ENCODE results near the gene SMYD2.
"Not testable (repeated sequence)": the region's sequence is repeated elsewhere in the genome, so short reads cannot be mapped to it uniquely, and the experiment has no call there.

Gene SMYD2

GRCh38 chr1:214271995-214272731, 8.8 kb upstream of the SMYD2 start:
- no peak for DNase-seq (ENCODE audit: low spot score)

- DNase-seq (ENCODE audit: low spot score): no peak
These were observed 7.9 kb upstream of the SMYD2 start for GRCh38 chr1:214272964-214273533.

DNA sequence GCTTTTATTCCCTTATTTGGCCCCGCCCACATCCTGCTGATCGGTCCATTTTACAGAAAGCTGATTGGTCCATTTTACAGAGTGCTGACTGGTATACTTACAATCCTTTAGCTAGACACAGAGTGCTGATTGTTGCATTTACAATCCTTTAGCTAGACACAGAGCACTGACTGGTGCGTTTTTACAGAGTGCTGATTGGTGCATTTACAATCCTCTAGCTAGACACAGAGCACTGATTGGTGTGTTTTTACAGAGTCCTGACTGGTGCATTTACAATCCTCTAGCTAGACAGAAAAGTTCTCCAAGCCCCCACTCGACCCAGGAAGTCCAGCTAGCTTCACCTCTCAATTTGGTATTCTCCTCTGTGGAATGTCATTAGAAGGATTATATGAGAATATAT, 5.3 kb upstream of the SMYD2 start:
- DNase-seq (ENCODE audit: low spot score): not testable (repeated sequence)

- DNase-seq (ENCODE audit: low spot score): no peak
These were observed 4.2 kb upstream of the SMYD2 start for GRCh38 chr1:214276786-214277185.

DNA sequence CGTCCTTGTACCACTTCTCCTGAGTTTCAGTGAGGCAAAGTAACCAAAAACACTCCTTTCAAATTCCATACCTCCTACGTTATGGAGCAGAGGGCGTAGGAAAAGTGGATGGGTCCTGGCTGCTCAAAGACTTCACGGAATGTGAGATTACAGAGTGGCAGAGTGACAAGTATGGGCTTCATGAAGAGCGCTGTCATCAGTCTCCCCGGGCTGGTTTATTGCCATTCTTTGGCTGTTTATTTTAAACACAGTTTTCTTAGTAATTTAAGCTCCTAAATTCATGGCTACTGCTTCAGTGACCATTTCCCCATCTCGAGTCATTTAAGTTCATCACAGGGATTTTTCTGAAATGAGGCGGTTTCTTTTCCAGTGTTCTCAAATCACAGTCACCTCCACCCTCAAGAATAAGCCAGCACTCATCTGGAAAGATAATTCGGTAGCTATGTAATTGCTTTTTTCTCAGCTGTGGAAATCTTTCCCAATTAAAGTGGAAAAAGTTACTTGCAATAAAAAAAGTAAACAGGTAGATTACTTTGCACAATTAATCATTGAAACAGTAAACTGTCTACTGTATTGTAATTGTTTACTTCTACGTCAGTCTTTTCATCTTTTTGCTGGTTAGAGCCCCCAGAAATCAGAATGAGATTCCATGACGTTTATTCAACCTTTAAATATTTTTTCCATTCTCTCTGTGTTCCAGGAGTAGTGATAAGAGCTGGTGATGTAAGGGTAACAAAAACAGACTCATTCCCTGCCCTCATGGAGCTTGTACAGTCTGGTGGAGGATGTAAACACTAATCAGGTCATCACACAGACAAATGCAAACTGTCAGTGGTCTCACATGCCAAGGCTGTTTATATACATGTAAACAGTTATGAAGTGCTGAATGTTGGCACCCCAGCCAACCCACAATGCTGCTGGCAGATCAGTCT, 3.0 kb upstream of the SMYD2 start:
- no peak for DNase-seq (ENCODE audit: low spot score)

- DNase-seq (ENCODE audit: low spot score): peak; percentile 6
These were observed 456 bp upstream of the SMYD2 start for GRCh38 chr1:214280386-214281020.

- no peak for DNase-seq (ENCODE audit: low spot score)
These were observed 1.0 kb downstream of the SMYD2 start for GRCh38 chr1:214281720-214282629.

- DNase-seq (ENCODE audit: low spot score): no peak
These were observed 1.8 kb downstream of the SMYD2 start for GRCh38 chr1:214282630-214283242.

GRCh38 chr1:214285610-214286440, 4.9 kb downstream of the SMYD2 start:
- no peak for DNase-seq (ENCODE audit: low spot score)

DNA sequence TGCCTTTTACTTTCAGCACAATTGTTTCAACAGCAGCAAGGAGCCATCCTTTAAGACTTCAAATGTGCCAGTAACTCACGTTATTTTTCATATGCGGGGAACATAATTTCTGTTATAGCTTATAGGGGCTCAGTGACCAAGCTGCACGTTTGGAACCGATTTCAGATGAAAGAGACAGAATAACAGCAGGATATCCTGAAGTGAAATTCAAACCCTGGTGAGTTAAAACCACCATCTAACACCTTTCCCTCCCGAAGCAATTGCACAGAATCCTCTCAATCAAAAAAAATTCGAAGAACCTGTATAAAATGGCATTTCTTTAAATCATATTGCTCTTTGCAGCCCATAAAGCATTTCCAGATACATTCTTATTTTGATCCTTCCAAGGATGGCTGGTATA, 6.9 kb downstream of the SMYD2 start:
- no peak for DNase-seq (ENCODE audit: low spot score)

DNA sequence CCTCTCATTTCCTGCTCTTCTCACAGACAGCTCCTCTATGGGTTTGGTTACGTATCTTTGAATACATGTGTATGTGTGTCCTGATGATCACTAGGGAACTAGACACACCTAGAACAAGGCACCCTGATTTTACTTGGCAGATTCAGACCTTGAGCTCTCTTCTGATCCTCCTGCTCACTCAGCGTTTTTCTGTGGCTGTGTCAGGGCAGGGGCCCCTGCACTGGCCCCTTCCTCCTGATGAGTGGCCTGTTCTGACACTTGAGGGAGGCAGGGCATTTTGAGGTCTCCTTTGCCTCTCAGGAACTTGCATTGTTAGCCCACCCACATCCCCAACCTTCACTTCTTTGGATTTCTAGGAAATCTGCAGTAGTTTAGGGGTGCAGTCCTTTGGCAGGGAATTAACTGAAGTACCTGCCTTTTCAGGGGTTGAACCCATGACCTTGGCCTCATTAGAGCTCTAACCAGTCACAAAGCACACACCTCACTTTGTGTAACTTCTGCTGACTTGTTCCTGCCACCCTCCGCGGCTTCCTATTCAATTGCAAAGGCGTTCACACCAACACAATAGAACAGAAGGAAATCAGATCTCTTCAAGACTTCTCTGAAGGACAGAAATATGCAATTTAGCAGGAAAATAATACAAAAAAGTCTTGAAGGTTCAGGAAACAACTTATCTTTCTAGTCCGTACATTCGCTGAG, 8.8 kb downstream of the SMYD2 start:
- no peak for DNase-seq (ENCODE audit: low spot score)

DNA sequence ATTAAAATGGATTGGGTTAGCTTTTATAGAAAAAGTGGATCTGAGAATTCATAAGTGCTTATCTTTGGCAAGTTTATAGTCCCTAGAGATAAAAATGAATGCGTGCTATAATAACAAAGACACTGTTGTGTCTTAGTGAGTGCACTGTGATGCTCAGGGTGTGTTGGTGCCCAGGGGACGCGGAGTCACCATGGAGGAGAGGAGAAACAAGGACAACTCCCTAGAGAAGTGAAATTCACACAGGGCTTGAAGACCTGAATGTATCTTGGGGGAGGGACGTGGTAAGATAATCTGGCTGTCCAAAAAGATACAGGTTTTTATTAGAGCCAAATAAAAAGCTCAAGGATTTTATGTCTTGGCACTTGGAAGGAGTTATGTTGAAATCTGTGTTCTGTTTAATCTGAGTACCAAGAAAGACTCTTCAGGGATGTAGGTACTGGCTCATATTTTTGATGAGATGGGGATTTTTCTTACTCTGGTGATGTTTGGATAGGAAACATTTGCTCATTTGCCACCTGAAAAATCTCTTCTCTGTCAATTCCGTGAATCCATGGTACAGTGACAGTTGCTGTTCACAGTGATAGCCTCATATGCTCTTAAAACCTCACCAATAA, 9.6 kb downstream of the SMYD2 start:
- DNase-seq (ENCODE audit: low spot score): no peak

DNA sequence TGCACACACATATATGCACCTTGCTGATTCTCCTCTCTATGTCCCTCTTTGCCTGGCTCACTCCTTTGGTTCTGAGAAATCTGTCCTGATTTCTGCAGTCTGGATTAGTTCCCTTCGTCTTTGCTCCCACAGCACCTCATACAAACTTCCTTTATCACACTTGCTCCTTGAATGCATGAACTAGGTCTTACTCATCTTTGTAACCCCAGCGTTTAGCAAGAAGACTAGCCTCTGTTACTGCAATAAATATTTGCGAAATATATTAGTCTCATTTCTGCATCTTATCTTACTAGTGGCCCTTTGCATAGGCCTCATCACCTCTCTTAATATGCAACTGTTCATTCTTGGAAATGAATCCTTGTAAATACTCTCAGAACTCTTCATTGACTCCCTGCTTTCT, 11.4 kb downstream of the SMYD2 start:
- no peak for DNase-seq (ENCODE audit: low spot score)

DNA sequence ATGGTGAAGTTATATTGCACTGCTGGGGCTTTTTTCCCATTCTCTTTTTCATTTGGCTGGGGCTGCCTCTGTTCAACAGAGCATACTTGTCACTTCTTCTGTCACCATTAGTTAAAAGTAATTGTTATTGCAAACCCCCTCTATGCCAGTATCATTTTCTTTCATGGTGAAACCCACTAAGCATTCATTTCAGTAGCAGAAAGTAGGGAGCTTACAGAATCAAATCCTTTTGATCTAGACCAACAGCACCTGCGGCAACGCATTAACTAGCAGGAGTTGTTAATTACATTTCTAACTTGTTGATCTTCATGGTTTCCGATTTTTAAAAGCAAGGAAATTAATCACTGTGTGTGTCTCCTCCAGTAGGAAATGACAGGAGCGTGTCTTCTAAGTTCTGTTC, 15.0 kb downstream of the SMYD2 start:
- no peak for DNase-seq (ENCODE audit: low spot score)

- no peak for DNase-seq (ENCODE audit: low spot score)
These were observed 16.1 kb downstream of the SMYD2 start for GRCh38 chr1:214296860-214297745.

- DNase-seq (ENCODE audit: low spot score): no peak
These were observed 19.3 kb downstream of the SMYD2 start for GRCh38 chr1:214300149-214300780.

DNA sequence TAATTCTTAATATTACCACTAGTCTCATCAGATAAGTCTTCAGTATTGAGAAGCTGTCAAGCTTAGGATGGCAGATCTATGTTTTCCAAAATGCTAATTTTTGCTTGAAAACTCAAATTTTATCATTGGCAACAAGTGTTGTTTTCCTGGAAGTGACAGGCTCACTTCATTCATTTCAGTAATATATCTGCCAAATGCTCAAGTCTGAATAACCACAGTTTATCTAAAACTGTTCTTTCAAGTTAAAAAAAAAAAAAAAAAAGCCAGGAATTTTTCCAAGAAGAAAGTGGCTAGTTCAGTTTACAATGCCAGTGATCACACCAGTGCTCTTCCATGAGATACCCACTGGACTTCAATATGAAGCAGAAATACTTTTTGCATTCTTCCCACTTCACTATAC, 20.6 kb downstream of the SMYD2 start:
- DNase-seq (ENCODE audit: low spot score): no peak
